D721Med (cell line): ENCODE data around the gene ALDH5A1.

Experiments used
- DNase-seq: peaks from one replicate; pipeline ENCODE4 v3.0.0; 2011; ENCODE audit warnings: low spot score; ENCODE audit not compliant: insufficient read length
- FAIRE-seq: peaks from 2 replicates; lab custom pipeline; 2011; peaks lifted over from hg19 to GRCh38; lab: Jason Lieb, UNC
- TF ChIP-seq, protein P1 (sequence below): IDR thresholded peaks from 2 replicates; pipeline ENCODE4 v1.5.1; 2012; ENCODE audit warnings: mild to moderate bottlenecking, control low read depth; ENCODE audit not compliant: insufficient read depth; ENCODE audit errors: missing control alignments

The ALDH5A1 gene

DNA sequence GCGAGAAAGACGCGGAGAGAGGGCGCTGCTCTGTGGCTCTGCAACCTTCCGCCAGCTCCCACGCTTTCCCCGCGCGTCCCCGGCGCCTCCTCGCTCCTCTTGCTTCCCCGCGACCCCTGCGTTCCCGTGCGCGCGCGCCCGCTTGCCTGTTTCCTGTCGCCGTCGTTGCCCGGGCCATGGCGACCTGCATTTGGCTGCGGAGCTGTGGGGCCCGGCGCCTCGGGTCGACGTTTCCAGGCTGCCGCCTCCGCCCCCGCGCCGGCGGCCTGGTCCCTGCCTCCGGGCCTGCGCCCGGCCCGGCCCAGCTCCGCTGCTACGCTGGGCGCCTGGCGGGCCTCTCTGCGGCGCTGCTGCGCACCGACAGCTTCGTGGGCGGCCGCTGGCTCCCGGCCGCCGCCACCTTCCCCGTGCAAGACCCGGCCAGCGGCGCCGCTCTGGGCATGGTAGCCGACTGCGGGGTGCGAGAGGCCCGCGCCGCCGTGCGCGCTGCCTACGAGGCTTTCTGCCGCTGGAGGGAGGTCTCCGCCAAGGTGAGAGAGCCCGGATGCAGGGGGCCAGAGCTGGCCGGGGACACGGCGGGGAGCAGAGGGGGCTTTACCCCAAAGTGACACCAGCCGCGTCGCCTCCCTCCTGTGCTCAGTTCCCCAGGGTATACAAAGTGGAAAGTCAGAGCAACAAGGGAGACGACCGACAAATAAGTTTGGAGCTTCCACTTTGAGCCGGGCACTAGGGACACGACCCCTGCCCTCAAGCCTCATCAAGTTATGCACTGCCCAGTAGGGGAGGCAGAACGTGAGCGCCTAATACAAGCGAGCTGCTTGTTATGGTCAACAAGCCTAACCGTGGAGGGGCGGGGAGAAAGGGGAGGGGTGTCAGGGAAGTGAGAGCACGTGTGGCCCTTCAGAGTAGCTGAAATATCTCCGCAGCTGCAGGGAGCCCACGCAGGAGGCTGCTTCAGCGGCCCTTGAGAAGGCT lies at the start of gene ALDH5A1:
Gene ALDH5A1, plus strand, starts transcription at position 149 of the 975 bp plus-strand sequence. Its CDS starts 28 bp downstream, at position 177.
- FAIRE-seq (no peak), DNase-seq (no peak)
- TF ChIP-seq, protein P1, sequence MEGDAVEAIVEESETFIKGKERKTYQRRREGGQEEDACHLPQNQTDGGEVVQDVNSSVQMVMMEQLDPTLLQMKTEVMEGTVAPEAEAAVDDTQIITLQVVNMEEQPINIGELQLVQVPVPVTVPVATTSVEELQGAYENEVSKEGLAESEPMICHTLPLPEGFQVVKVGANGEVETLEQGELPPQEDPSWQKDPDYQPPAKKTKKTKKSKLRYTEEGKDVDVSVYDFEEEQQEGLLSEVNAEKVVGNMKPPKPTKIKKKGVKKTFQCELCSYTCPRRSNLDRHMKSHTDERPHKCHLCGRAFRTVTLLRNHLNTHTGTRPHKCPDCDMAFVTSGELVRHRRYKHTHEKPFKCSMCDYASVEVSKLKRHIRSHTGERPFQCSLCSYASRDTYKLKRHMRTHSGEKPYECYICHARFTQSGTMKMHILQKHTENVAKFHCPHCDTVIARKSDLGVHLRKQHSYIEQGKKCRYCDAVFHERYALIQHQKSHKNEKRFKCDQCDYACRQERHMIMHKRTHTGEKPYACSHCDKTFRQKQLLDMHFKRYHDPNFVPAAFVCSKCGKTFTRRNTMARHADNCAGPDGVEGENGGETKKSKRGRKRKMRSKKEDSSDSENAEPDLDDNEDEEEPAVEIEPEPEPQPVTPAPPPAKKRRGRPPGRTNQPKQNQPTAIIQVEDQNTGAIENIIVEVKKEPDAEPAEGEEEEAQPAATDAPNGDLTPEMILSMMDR, result peak; percentile 28

DNA sequence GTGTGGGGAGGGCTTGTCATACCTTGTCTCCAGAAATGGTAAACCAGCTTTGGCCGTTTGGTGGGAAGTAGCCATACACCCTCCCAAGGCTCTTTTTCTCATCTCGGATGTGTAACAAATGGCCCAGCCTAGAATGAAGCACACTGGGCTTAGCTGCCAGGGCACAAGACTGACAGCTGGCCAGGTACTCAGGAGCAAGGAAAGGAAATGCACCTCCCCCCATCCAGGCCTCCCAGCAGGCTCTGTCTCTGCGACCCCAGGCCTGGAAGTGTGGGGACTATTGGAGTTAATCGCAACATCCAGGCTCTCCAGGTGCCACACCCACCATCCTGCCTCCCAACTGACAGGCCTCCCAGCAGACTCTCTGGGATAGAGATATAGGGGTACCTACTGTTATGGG lies 49.1 kb upstream of the ALDH5A1 start:
- no peak for DNase-seq
- TF ChIP-seq, protein P1, result no peak
- no peak for FAIRE-seq

DNA sequence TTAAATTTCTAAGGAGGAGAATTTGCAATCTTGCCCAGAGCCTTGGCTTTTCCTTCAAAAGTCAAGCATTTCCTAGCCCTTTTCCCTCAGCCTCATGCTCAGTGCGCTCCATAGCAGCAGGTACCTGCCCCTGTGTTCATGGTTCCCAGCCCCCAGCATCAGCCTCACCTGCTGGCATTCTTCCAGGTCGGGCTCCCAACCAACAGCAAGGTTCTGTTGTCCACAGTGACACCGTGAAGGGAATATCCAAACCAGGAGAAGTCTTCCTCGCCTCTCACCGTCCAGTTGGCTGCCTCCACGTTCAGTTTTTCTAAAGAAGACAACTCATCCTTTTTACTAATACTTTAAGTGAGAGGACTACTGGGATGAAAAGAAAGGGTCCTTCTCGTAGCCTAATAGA lies 48.1 kb upstream of the ALDH5A1 start:
- DNase-seq (no peak), FAIRE-seq (no peak)
- TF ChIP-seq, protein P1, result no peak

DNA sequence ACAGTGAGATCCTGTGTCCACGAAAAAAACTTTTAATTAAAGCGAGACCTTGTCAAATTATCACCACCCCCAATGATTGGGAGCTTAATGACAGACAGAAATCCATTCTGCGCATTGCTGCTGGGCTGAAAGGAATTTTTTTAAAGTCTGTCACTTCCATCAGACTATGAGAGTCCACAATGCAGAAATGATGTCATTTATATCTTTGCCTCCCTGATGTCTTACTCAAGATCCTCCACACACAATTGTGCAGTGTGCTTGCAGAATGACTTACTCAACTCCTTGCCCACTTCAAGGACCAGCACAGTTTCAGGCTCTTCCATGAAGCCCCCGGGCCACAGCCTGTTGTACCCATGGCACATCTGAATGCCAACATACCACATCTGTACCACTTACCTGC lies 46.4 kb upstream of the ALDH5A1 start:
- TF ChIP-seq, protein P1, result no peak
- DNase-seq (no peak), FAIRE-seq (no peak)

DNA sequence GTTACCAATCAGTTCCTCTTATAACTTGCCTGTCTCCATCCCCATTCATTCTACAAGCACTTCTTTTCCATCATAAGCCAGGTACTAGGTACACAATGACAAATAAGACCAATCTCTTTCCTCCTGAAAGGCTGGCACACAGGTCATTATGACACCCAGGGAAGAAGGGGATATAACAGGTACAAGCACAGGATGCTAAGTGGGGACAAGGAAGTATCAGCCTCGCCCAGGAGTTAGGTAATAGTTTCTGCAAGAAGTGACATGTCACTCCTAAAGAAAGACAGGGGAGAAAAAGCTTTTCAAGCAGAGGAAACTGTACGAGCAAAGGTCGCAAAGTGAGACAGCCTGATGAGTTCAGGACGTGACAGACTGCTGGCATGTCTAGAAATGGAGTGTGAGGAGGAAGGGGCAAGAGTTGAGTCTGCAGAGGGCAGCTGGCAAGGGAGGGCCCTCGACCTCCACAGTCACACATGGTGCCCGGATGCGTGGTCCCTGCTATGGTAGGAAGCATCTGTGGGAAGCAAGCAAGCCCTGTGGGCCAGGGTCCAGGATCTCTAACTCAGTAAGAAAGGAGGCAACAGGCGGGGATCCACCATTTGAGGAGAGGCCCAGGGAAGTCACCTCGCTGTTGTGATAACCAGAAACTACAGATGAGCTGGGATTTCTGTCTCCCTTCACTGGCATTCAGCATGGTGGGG lies 45.8 kb upstream of the ALDH5A1 start:
- FAIRE-seq (no peak), DNase-seq (no peak)
- TF ChIP-seq, protein P1, result no peak

DNA sequence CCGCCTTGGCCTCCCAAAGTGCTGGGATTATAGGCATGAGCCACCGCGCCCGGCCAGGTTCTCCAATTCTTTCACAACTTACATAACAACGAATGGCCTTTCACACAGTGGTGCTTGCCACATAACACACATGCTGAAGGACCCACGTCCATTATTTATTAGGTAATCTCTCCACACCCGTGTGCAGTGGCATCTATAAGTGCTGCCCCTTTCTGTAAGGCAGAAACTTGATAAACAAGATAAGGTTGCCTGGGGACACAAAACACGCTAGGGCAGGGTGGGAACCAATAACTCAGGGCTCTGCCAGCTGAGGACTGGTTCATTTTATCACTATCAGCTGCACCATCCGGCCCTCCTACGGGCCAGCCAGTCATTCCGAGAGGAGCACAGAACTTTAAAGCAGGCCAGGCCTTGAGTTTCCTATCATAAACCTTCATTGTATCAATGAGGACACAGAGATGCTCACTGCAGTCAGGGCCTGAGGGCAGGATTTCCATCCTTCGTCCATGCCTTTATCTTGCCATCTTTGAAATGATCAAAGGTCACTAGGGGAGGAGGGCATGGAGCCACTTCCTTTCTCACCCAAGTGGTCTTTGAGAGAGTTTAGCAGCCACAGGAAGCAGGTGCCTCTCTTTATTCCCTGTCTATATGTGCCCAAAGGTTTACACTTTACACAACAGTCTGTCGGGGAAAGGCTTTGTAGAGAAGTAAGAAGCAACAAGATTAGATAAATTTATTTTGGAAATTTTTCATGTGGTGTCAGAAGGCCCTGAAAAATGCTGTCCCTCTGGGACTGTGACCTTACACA lies 43.0 kb upstream of the ALDH5A1 start:
- DNase-seq (no peak), FAIRE-seq (no peak)
- TF ChIP-seq, protein P1, result no peak
